CD4-positive, alpha-beta T cell treated with Interferon gamma for 1 hour (primary cell): ENCODE data around the gene HSBP1.

Experiments
- DNase-seq: peaks from one replicate; pipeline ENCODE4 v3.0.0-alpha.2; 2020

Gene HSBP1

DNA sequence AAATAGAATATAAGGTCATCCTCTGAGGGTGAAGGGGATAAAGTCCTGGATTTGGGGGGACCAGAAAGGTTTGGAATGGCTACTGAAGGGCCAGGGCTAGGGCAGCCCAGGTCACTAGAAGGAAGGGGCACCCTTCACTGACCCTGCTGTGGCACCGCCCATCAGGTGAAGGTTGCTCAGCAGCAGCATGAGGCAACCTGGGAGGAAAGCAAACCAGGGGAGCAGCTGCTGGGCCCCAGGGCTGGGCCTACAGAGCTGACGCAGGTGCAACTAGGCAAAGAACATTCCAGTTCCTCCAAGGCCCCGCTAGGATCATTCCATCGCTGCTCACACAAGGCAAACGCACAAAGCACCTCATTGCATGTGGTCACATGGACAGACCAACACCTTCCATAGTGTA is 3.4 kb upstream of the HSBP1 start:
- DNase-seq = no peak

DNA sequence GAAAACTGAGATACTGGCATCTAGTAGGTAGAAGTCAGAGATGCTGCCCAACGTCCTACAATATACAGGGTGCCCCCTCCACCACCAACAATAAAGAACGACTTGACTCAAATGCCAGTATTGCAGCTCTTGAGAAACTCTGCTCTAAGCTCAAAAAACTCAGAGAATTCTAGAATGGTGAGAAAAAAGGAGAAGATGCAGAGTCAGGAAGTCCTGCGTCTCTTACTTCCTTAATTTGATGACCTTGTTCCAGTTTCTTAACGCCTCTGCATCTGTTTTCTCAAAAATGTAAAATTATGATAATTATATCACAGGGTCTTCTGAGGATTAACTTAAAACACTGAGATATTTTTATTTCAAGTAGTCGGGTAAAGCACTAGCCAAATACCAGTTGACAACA is 1.7 kb upstream of the HSBP1 start:
- DNase-seq = no peak

- DNase-seq = no peak
Observed at GRCh38 chr16:83806731-83807130, 1.0 kb upstream of the HSBP1 start.

DNA sequence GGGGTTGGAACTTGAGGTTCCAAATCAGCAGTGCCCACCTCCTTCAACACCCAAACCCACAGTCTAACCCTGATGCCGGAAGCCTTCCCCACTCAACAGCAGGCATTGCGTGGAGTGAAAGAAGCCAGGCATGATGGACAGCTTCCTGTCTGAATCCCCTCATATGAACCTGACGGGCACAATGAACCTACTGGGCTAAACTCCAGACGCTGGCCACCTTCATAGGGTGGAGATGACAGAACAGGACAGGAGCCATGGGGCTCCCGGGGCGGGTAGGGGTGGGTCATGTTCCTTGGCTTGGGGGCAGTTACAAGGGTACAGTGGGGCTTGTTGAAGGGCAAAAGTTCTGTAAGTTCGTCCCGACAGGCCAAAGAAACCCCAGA is 460 bp upstream of the HSBP1 start:
- no peak for DNase-seq

GRCh38 chr16:83808573-83809014 is 816 bp downstream of the HSBP1 start:
- no peak for DNase-seq

GRCh38 chr16:83809092-83809491 is 1.3 kb downstream of the HSBP1 start:
- no peak for DNase-seq

DNA sequence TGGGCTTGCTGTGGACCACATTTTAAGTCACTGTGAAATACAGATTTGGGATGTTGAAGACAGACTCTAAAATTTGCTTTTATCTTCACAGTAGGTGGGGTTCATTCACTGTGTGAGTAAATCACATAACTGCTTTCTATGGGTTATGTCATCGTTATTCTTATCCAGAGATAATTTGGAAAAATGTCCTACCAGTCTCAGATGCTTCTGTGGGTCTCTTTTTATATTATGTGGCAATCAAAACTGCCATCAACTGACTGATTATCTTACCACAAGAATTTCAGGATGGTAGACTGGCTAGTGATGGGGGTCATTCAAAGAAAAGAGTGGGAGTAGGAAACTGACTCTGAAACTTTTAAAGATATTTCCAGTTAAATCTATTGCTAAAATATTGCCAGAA is 3.1 kb downstream of the HSBP1 start:
- DNase-seq = no peak

DNA sequence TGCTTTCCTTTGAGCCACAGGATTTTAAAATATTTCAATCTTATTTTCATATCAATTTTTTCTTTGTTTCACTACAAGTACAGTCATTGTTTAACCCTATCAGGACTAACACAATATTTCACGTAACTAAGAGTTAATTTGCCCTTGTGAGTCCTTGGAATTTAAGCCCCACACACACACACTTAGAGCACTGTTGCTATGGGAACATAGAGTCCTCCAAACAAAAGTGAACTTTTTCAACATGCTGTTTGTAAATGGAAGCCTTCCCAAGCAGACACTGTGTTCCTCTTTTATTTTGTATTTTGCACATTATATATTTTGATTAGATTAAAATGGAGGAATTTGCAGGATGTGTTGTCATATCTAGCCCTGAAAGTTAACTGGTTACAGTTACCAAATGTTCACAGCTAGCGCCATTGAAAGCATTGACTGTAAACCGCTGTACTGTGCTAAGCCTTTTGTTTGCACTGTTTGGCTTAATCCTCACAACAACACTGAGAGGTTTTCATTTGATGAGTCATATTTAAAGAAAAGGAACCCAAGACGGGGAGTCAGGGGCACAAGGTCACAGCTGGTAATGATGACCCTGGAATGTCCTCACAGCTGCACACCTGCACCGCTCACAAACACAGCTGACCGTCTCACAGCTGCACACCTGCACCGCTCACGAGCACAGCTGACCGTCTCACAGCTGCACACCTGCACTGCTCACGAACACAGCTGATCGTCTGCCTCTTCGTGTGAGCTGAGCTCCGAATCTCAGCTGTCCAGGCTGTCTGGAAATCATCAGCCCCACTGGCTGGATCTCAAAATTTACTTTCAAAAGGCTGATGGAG is 6.3 kb downstream of the HSBP1 start:
- no peak for DNase-seq

GRCh38 chr16:83814659-83814985 is 6.8 kb downstream of the HSBP1 start:
- no peak for DNase-seq

GRCh38 chr16:83817022-83817421 is 9.2 kb downstream of the HSBP1 start:
- DNase-seq = no peak

- DNase-seq = no peak
Observed at GRCh38 chr16:83818276-83818675, 10.5 kb downstream of the HSBP1 start.

- no peak for DNase-seq
Observed at GRCh38 chr16:83819361-83819760, 11.6 kb downstream of the HSBP1 start.

DNA sequence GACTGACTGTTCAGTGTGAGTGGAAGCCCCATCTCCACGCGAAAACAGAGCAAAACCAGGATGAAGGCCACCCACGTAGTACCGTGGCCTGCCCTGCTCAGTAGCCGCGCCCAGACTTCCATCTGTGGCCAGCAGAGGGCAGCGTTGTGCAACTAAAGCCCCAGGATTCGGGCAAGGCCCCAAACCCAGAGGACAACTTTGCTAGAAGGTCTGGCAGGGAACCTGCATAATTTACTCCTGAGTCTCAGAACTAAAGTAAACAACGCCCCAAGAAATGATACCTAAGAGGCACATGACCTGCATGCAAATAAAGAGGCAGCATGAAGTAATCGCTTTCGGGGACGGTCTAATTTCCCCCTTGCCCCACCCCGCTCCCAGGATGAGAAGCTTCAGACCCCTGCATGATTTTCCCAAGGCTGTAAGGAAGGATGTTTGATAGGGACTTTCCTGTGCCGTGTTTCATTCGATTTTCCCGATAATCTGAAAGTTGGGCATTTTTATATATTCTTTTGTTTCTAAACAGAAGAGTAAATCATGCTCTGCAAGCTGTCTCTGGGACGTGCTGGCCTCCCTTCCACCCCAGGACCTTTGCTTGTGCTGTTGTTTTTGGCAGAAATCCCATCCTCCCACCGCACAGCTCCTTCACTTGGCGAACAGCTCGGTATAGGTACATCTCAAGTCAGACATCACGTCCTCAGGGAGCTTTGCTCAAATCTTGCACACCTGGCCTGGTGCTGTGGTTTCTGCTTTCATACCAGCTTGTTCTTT is 18.6 kb downstream of the HSBP1 start:
- peak; percentile 70 for DNase-seq

DNA sequence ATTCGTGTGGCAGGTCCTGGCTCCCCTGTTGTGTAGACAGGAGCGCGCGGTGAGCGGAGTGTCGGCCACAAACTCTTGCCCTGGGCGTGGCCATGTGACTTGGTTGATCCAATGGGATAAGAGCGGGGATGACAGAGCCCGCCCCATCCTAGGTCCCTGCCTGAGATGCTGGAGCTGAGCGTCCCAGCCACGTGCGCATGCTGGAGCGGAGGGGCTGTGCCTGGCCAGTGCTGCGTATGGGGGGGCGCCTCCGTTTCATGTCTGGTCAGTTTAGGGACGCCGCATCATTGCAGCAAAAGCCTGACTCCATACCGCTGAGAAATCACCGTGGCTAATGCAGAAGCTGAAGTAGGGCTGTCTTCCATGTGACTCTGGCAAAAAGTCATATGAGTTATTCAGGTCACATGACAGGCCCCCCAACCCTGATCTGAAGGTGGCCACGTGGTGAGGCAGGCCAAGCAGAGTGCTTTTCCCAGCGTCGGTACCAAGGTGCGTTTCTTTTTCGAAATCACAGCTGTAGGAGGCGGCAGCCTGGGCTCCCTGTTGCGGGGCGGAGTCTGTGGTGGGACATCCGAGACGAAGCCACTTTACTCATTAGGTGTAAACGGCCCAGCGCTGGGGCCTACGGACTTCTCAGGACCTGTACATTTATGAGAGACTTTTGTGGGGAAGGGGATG is 22.5 kb downstream of the HSBP1 start:
- no peak for DNase-seq

- no peak for DNase-seq
Observed at GRCh38 chr16:83830769-83831455, 23.1 kb downstream of the HSBP1 start.

DNA sequence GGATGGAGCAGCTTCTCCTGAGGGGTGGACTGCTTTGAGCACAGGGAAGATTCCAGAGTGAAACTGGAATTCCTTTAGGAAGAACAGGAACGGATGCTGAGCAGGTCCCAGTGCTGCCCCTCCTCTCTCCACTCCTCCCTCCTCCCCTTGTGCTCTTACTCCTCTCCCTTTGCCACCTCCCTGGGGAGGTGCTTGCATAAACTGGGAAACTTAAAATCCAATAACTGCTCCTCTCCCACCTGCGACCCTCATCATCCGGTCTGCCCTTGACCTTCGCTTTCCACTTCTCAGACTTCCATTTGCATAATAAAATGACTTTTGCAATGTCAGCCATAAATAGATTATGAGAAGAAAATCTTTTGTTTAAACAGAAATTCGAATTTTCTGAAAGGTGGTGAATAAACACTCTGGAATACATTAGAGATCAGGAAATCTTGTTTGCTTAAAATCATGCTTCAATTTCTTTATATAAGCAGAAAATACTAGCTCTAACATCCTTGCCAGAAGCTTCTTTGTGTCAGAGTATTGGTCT is 23.7 kb downstream of the HSBP1 start:
- no peak for DNase-seq

DNA sequence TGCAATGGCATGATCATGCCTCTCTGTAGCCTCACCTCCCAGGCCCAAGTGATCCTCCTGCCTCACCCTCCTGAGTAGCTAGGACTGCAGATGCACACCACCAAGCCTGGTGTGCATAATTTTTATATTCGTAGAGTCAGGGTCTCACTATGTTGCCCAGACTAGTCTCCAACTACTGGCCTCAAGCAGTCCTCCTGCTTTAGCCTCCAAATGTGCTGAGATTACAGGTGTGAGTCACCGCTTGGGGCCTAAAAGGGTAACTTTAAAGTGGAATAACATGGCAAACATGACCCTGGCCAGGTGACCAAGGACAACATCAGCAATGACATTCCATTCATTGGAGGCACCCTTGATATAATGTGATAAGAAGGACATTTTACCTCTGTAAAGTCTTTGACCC is 26.1 kb downstream of the HSBP1 start:
- no peak for DNase-seq

GRCh38 chr16:83835586-83836566 is 28.1 kb downstream of the HSBP1 start:
- no peak for DNase-seq

DNA sequence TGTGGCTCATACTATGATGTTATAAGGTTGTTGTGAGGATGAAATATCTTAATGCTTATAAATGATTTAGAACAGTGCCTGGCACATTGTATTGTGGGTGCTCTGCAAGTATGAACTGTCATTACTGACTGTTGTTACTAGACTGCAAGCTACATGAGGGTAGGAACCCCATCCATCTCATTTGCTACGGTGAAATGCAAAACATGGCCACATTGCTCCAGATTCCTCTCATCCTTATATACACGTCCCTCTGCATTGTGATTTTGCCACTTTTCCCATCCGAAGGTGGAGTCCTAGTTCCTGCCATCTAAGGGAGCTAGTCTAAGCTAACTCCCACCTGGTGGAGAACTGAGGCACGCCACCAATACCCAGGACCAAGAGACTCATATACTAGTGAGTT is 29.8 kb downstream of the HSBP1 start:
- no peak for DNase-seq

- DNase-seq = no peak
Observed at GRCh38 chr16:83838151-83838550, 30.4 kb downstream of the HSBP1 start.

- DNase-seq = no peak
Observed at GRCh38 chr16:83839561-83839960, 31.8 kb downstream of the HSBP1 start.
